ENCODE data around the gene MTCL1. TPM values are rescaled to one million over a fixed set of nuclear protein-coding genes. Genes with fewer than 3 reads are reported as not detected.

MTCL1 gene
- total RNA-seq, 1 donor from 2014 or later: 36.9 TPM

DNA sequence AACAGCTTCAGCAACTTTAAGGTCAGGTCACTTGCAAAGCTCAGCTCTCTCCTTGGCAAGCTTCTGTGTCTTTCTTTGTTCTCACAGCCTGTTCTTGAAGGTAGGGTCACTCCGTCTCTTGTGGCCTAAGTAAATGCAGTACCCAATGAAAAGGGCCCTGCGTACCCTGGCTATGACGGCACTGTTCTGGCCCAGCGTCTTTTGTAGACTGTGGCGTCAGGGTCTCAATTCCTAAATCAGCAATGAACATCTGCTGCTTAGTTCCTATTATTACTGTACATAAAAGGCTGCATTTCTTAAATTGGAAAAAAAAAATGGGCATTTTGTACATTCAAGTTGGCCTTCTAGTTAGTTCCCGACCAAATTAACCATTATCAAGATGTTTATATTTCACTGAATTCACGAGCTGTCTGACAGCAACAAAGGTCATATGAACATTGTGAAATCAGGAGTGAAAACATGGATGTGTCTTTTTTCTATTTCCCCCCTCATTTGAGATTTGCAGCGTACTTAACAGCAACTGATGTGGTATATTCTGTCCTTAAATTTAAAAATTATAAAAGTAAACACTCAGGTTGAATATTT, 17.0 kb upstream of the MTCL1 start:
- no peak for DNase-seq

DNA sequence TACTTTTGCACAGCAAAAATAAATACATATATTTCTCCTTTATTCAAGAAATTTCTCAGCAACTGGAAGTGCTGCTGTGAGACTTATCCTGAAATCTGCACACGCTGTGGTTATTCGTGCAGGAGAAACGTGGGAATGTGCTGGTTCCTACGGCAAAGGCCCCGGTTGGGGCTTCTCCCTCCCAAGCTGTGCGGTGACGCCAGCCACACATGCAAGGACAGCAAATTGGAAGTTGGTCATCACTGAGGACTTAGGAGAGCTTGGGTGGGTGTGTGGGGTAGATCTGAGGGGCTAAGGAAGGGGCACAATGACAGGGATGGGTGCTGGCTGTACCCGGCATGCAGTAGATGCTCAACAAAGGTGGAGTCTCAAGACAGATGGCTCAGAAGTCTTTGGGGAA, 16.5 kb upstream of the MTCL1 start:
- DNase-seq: no peak

DNA sequence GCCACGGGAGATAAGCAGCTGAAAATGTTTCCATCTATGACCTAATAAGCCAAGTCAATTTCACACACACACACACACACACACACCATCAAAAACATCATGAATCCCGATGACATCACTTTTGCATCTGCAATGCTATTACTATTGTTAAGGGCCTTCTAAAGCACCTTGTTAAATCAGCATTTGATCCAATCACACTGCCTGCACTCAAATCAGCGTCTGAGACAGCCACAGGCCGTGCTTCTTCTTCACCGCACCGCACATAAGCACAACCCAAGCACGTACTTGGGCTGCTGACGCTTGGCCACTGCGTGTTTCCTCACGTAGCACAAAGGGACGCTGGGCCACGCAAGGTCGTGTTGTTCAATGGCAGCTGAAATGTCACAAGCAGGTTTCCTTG, 15.8 kb upstream of the MTCL1 start:
- no peak for DNase-seq

DNA sequence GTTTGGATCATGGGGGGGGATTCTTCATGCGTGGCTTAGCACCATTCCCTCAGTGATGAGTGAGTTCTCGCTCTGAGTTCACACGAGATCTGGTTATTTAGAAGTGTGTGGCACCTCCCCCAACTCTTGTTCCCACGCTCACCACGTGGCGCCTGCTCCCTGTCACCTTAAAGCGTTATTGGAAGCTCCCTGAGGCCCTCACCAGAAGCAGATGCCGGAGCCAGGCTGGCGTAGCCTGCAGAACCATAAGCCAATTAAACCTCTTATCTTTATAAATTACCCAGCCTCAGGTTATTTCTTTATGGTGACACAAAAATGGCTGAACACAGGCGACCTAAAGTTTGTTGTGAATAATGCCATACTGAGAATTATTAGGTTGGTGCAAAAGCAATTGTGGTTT, 10.5 kb upstream of the MTCL1 start:
- no peak for DNase-seq

DNA sequence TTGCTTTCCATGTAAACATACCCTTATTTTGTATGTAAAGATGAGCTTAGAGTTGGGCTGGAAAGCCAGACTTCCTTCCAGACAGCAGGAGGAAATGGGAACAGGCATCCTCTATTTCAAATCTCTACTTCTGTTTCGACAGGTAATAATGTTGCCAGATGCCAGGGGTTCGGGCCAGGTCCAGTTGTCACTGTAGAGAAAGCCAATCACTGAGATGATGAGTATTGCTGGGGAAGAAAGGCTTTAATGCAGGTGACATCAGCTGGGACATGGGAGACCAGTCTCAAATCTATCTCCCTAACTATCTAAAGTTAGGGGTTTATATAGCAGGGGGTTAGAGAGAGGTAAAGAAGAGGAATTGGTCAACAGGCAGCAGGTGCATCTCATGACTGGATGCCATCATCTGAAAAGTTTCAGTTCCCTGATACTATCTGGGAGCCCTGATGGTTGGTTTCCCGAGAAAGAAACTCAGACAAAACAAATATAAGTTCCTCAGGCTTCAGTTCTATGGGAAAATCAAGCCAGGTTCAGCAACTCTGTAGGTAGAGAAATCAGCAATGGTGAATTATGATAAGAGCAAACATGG, 9.3 kb upstream of the MTCL1 start:
- no peak for DNase-seq

DNA sequence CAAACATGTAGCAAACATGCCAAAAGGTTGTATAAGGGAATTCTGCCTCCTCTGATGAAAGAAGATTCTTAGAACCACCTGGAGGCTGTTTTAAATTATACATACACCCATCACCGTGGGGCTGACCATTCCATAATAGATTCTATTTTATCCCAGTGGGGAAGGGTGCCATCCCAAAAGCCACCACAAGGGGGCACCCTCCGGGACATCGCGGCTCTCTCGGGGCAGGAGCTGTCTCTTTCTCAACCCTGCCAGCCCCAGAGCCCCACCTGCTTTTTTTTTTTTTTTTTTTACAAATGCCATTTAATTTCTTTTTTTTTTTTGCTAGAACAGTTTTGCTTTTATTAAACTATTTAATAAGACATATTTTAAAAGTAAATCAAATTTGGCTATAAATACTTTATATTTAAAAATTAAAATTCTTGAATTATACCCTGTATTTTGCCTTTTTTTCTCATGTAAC, 8.6 kb upstream of the MTCL1 start:
- peak; percentile 81 for DNase-seq

DNA sequence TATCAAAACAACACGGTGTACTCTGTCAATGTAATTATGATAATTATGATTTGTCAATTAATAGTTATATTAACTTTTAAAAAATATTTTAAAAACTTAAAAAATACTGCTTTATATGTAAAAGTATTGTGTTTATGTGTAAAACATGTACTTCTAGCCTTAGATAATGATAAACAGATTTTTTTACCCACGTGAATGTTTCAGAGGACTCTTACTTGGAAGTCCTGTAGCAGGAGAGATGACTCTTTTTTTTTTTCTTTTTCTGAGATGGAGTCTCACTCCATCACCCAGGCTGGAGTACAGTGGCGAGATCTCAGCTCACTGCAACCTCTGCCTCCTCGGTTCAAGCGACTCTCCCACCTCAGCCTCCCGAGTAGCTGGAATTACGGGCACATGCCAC, 6.2 kb upstream of the MTCL1 start:
- DNase-seq: no peak

DNA sequence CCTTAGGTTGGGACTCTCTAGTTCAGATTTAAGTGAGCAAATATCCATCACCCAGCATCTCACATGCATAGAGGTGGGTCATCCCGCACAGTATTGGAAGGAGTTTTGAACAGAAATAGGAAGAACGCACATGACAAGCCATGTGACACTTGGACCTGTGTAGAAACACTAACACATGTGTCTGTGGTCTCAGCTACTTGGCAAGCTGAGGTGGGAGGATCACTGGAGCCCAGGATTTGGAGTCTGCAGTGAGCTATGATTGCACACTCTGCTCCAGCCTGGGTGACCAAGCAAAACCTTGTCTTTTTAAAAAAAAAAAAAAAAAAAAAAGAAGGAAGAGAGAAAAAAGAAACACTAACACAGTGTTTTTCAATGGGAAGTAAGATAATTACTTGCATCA, 5.4 kb upstream of the MTCL1 start:
- DNase-seq: no peak

DNA sequence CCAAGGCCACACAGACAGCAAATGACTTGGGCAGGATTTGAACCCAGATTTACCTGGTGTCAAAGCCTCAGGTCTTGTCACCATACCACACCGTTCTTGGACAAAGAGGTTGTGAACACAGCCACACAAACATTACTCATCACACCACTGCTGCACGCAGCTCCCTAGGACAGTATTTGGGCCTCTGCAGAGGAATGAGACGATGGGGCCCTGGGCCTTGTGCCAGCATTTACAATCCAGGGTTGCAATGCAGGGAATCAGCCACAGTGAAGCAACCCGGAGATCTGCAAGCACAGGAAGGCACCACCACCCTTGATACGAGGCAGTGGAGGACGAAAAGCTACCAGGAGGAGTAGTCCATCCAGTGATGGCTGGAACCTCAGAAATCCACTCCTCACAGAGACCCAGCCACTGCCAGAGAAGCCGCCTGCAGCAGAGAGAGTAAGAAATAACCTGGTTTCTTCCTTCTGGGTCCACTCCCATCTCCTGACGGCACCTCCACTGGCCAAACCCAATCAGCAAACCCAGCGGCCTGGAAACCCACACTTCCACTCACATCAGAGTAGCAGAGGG, 3.7 kb upstream of the MTCL1 start:
- DNase-seq: no peak

DNA sequence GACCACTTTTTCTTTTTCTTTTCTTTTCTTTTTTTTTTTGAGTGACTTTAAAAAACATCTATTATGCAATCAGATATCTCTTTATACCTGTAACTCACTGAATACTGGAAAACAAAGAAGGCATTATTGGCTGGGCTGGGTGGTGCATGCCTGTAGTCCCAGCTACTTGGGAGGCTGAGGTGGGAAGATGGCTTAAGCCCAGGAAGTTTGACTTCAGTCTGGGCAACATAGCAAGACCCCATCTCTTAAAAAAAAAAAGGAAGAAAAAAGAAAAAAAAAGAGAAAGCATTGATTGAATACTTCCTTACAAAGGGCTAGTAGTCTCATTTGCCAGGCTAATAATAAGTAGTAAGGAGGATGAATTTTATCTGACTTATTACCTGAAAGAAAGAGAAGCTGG, 2.7 kb upstream of the MTCL1 start:
- DNase-seq: no peak

DNA sequence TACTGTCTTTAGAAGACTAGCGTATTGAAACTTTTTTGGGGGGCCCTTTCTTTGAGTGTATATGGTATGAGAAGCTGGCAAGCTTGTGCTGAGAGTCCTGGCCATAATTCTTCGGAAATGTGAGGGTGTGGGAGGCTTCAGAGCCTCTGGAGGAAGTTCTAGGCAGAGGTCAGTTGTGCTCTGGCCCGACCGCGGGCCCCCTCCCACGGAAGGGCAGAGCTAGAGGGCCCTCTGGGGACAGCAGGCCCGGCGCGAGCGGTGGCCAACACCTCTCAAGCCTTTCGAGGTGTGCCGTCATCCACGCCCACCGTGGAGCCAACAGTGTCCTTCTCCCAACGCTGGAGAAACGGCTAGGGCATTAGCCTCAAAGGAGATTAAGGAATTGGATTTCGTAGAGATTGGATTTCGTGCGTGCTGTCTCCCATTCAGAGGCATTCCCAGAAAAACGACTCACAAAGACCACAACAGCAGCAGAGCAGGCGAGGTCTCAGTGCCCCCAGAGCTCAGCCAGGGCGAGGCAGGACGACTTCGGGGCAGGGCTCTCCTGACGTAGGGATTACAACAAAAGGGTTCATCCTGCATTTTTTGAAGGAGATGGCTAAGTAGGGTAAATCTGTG, 2.2 kb upstream of the MTCL1 start:
- DNase-seq: peak; percentile 33

DNA sequence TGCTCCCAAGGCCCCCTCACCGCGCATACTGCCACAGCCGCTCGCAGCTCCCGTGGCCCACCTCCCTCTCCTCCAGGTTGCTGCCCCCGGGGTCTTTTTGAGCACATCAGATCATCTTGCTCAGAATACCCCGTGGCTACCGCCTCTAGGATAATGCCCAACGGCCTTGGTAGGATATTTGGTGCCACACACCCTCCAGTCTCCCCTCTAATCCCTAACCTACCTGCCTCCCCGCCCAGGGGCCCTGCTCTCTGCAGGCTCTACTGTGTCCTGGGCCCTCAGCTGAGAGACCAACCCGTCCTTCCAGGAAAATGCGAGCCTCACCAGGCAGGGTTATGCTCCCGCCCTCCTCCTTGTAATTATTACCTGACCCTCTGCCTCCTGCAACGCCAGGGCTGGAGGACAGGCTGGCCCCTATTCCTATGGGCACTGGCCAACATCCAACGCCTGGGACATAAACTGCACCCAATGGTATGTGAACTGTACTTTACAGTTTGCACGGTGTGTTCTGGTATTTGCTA, 1.5 kb upstream of the MTCL1 start:
- no peak for DNase-seq

DNA sequence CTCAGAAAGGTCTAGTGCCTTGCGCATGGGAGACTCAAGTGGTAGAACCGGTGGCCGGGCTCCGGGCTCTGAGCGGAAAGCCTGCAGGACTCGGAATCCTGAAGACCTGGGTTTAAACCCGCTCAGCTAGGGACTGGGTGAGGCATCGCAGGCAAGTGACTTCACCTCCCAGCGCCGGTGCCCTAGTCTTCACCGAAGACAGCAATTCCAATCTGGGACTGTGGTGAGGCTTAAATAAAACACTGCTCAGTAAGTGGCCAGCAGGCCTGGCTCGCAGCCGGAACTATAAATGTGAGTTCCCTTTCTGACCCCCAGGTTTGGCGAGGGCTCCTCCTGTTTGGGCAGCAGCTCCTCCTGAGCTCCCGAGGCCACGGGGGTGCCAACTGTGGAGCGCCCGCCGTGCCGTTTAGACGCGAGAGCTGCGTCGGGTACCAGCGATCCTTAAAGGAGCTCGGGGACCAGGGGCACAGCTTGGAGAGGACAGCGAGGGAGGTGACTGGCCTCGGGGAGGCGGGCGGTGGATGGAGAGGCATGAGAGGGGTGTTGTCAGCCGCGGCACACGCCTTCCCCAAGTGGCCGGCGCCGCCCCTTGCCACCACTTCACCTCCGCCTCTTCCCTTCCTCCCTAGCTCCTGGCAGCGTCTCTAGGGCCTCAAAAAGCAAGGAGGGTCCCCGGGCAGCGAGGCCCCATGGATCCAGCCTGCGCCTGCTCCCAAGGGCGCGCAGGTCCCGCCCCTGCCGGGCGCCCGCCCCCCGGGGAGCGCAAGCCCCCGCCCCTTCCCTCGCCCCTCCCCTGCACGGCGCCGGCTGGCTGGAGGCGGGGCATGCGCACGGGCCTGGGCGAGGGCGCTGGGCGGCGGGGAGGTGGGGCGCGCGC, 757 bp upstream of the MTCL1 start:
- DNase-seq: peak; percentile 95

DNA sequence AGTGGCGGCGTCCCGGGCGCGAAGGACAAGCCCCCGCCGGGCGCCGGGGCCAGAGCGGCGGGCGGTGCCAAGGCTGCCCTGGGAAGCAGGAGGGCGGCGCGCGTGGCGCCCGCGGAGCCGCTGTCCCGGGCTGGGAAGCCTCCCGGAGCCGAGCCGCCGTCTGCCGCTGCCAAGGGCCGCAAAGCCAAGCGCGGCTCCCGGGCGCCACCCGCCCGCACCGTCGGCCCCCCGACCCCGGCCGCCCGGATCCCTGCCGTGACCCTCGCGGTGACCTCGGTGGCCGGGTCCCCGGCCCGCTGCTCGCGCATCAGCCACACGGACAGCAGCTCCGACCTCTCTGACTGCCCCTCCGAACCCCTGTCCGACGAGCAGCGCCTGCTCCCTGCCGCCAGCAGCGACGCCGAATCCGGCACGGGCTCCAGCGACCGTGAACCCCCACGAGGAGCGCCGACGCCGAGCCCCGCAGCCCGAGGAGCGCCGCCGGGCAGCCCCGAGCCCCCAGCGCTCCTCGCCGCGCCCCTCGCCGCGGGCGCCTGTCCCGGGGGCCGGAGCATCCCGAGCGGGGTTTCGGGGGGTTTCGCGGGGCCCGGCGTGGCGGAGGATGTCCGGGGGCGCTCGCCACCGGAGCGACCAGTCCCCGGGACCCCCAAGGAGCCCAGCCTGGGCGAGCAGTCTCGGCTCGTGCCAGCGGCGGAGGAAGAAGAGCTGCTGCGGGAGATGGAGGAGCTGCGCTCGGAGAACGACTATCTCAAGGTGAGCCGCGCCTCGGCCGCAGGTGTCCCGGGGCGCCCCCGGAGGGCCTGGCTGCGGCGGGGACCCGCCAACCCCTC, 820 bp downstream of the MTCL1 start:
- DNase-seq: no peak

DNA sequence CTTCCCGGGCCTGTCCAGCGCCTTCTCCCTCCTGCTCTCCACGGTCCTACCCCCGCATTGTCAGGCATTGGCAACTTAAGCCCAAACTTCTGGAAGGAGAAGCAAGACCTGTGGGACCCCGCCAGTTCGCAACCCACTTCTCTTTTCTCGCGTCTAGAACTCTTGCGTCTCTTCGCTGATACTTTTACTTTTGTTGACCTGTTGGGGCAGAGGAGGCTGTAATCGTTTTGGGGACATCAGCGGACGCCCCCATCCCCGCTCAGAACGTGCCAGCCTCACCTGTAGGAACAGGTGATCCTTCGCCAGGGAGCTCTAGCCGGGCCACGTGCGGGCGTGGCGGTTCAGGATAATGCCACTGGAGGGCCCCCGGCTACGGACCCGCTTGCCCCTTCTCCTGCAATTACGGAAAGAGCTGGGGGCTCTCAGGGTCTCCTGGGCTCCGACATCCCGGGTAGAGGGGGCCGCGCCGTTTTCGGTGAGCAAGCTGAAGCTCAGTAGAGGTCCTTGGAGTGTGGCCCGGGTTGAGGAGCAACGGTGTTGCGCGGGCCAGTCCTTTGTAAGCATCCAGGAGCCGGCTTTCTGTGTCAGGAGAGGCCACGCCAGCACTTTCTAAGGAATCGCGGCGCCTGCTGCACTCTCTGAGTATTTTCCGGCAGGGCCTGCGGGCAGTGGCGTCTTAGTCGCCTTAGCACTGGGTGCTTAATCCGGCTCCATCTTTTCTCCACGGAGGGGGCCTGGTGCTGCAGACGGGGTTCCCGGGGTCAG, 1.6 kb downstream of the MTCL1 start:
- peak; percentile 72 for DNase-seq

DNA sequence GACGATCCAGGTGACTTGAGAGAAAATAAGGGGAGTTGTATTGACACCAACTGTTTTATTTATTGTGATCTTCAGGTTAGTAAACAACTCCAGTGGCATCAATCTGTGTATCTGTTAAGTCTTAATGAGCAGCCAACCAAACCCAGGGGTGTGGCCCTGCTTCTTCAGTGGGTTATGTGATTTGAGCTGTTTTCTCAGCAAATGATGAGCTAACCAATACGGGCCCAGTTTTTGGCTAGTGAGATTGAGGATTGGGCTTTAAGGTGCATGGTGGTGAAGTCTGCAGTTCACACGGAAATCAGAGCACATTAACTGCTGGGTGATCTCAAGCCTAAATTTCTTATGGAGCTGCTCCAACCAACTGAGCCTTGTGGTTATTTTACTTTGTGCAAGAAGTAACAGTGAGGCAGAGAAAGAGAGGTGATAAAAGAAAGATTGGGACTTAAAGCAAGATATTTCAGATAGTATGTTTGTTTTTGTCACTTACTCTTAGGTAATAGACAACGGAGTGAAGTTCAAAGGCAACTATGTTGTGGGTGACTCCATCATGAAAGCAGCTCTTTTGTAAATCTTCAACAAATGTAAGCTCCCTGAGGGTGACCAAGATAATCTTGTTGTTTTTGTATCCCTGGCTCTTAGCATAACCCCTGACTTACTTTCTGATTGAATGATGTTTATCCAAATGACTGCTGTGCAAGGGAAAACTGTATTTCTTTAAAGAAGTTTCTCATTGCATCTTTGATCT, 2.4 kb downstream of the MTCL1 start:
- peak; percentile 37 for DNase-seq

DNA sequence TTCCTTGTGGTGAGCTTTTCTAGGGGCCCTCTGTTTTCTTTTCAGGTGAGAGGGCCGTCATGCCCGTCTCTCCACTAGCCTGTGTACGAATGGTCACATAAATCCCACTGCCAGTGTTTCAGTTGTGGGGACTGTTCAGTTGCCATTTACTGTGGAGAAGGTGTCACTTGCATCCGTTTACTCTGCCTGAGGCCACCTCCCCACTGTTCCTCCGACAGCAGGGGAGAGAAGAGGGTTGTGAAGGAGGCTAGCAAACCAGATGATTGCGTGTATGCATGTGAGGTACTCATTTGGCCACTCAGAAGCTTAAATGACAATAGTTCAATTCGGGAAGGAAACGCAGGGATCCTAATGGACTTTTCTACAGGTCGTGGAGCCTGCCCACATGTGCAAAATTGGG, 3.3 kb downstream of the MTCL1 start:
- DNase-seq: no peak

DNA sequence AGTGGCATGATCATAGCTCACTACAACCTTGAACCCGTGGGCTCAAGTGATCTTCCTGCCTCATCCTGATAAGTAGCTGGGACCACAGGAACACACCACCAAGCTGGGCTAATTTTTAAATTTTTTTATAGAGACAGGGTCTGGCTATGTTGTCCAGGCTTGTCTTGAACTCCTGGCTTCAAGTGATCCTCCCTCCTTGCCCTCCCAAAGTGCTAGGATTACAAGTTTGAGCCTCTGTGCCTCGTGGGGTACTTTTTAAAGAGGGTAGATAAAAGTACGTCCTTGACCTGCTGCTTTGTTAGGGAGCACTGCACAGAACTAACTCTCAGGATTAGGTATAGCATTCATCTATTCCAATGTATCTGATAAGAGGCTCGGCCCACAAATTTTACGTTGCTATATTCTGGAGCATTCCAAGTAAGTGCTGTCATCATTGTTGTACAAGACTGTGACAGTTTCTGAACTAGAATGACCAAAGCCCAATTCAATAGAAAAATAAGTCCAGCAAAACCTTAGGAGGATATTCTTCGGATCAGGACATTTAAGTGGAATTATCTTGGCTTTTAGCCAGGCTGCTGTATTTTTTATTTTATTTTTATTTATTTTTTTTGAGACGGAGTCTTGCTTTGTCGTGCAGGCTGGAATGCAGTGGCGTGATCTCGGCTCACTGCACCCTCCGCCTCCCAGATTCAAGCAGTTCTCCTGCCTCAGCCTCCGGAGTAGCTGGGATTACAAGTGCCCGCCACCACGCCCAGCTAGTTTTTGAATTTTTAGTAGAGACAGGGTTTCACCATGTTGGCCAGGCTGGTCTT, 4.1 kb downstream of the MTCL1 start:
- DNase-seq: no peak

DNA sequence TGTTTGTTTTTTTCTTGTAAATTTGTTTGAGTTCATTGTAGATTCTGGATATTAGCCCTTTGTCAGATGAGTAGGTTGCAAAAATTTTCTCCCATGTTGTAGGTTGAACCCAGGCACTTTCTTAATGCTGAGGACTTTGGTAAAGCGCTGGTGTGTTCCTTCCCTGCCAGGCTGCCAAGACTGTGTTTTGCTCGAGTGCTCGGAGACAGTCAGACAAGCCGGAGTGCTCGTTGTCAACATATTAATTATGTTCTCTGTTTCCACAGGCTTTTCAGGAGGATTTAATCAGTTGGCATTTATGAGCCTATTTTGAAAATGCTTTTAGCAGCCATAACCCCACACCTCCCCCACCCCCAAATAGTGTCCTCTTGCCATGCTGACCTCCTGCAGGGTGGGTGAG, 6.4 kb downstream of the MTCL1 start:
- no peak for DNase-seq
